Stimulated activated CD4-positive, alpha-beta T cell treated with anti-CD3 and anti-CD28 coated beads, TNF-alpha, amount 100 ng/mL, for 4 hours (primary cell): ENCODE data around the gene PARP12.
"Not testable (repeated sequence)": the region's sequence is repeated elsewhere in the genome, so short reads cannot be mapped to it uniquely, and the experiment has no call there.

Experiments used
- DNase-seq, 3 experiments: peaks; one replicate each; pipeline ENCODE4 v3.0.0-alpha.2; 2020; ENCODE audit warnings: low read depth in 3 of 3

The PARP12 gene, protein sequence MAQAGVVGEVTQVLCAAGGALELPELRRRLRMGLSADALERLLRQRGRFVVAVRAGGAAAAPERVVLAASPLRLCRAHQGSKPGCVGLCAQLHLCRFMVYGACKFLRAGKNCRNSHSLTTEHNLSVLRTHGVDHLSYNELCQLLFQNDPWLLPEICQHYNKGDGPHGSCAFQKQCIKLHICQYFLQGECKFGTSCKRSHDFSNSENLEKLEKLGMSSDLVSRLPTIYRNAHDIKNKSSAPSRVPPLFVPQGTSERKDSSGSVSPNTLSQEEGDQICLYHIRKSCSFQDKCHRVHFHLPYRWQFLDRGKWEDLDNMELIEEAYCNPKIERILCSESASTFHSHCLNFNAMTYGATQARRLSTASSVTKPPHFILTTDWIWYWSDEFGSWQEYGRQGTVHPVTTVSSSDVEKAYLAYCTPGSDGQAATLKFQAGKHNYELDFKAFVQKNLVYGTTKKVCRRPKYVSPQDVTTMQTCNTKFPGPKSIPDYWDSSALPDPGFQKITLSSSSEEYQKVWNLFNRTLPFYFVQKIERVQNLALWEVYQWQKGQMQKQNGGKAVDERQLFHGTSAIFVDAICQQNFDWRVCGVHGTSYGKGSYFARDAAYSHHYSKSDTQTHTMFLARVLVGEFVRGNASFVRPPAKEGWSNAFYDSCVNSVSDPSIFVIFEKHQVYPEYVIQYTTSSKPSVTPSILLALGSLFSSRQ

DNA sequence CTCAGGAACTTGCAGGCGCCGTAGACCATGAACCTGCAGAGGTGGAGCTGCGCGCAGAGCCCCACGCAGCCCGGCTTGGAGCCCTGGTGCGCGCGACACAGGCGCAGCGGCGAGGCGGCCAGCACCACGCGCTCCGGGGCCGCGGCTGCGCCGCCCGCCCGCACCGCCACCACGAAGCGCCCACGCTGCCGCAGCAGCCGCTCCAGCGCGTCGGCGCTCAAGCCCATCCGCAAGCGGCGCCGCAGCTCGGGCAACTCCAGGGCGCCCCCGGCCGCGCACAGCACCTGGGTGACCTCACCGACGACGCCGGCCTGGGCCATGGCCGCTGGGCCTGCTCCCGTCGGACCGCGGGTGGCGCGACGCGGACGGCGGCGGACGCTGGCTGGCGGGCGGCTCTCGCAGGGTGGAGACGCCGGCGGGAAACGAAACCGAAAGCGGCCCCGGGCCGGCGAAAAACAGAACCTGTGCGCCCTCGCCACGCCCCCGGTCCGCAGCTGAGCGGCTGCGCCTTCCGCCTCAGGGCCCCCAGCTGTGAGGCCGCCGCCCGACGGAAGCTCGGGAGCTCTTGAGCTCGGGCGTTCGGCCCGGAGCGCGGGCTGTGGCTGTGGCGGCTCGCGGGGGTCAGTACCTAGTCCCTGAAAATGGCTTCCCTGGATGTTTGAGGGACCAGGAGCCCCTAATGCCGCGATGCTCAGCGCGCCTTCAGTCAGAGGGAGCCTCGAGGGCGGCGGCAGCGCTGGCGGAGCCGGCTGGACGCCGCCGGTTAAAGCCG lies at the start of gene PARP12:
Gene PARP12, minus strand, starts transcription at position 424 of the 772 bp plus-strand sequence. Its CDS starts 104 bp downstream, at position 320.
- peak; percentile 61 to 81 (median 79) for DNase-seq

DNA sequence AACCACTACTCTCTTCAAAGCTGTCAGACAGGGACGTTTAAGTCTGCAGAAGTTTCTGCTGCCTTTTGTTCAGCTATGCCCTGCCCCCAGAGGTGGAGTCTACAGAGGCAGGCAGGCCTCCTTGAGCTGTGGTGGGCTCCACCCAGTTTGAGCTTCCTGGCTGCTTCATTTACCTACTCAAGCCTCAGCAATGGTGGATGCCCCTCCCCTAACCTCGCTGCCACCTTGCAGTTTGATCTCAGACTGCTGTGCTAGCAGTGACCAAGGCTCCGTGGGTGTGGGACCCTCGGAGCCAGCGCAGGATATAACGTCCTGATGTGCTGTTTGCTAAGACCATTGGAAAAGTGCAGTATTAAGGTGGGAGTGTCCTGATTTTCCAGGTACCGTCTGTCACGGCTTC lies 46.0 kb upstream of the PARP12 start:
- not testable (repeated sequence) for DNase-seq

DNA sequence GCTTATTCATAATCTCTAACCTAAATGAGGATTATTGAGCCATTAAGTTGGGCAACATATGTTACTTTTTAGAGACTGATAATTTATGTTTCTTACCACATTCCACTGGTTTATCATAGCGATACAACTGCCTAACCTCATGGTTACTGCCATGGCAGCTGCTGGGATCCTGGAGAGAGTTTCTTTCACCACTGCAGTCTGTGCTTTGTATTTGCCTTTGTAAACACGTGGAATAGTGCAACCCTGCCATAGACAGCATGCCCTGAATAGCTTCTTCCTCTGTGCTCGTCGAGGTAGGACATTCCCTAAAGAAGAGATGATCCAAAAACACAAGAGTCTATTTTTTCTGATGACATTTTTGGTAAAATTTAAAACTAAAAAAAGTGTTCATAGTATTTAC lies 33.7 kb upstream of the PARP12 start:
- DNase-seq, result no peak

DNA sequence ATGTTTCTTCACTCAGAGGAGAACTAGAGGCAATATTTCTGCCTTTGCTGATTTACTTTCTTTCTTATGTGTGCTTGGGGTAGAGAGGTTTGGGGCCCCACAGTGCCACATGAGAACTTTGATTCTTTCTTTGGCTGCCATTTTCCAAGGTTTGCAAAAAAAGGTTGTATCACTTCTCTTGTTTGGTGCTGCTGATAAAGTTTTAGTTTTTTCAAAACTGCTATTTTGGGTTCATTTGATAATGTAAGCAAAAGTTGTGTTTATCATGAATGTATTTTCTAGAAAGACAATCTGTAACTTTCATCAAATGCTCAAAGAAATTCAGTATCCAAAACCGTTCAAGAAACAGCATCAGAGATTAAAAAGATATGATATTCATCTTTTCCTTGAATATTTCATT lies 30.6 kb upstream of the PARP12 start:
- DNase-seq, result no peak

DNA sequence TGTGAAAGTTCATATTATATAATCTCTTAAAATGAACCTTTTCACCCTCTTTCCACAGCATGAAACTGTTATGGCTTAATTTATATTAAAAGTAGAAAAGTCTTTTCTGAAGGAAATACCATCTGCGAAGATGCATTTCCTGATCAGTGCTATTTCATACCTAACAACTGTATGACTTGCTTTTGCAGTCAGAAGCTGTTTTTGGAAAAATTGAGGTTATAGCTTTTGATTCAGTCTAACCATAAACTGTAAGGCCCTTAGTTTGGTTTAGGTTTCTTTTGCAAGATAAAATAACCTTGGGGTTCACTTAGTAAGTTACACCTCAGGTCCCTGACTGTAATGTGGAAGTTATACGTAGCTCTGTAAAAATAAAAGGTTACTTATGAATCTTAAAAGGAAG lies 22.7 kb upstream of the PARP12 start:
- no peak for DNase-seq

DNA sequence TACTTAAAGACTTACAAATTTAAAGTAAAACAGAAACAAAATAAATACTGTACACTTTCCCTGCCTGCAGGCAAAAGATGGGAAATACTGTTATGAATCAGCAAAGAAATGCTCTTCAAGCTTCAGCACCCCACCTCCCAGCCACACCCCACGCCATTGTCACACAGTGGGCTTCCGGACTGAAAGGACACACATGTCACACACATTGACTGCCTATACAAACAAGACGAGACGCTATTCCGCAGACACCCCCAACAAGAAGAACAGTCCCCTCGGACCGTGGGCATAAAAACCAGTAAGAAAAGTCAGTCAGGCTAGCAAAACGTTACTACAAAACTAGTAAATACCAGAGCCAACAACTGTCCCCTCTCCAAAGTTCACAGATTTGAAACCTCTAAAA lies 22.2 kb upstream of the PARP12 start:
- DNase-seq, result peak in 1 of 3 experiments; percentile 19

DNA sequence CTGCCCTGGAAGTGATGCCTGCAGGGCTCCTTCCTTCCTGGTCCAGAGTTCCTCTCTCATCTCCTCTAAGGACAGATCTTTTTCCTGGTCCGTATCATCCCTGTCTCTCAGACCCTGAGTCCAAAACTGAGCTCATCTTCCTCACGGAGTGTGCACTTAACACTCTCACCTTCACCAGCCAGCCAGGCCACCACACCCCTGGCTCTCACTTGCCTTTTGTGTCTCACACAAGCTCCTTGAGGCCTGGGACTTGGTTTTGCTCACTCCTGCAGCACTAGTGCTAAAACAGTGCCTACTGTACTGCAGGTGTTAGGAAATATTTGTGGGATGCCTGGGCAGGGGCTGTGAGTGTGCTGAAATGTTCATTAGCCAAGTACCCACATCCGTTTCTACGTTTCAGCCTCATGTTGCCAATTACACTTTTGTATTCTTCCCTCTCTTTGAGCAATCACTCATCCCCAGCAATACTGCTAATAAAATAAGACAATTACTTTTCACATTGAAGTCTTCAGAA lies 21.4 kb upstream of the PARP12 start:
- DNase-seq, result no peak

DNA sequence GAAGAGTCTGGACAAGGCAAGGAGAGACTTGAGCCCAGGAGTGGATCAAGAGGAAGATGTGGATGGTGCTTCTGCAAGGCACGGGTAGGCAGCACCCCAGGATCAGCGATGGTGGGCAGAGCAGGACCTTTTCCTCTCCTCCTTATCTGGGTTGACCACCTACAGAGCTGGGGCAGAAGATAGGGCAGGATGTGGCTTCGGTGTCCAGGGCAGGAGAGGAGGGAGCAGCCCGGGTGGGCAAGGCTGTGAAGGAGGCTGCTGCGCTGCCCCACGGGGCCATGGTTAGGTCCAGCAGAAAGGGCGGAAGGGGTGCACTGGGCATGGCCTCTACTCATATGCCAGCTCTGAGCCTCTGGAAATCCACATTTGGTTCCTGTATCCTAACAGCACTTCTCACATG lies 20.0 kb upstream of the PARP12 start:
- DNase-seq, result no peak

DNA sequence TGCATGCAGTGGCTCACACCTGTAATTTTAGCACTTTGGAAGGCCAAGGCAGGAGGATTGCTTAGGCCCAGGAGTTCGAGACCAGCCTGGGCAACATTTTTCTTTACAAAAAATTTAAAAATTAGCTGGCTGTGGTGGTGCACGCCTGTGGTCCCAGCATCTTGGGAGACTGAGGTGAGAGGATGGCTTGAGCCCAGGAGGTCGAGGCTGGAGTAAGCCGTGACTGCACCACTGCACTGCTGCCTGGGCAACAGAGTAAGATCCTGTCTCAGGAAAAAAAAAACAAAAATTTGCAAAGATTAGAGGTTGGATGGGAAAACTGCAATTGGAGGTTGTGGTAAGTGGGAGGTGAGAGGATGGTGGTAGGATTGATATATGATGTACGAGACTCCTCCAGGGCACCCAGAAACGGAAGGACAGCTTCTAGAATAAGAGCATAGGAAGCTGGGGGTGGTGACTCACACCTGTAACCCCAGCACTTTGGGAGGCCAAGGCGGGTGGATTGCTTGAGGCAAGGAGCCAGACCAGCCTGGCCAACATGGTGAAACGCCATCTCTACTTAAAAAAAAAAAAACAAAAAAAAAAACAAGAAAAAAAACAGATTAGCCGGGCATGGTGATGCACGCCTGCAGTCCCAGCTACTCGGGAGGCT lies 19.1 kb upstream of the PARP12 start:
- DNase-seq, result no peak

DNA sequence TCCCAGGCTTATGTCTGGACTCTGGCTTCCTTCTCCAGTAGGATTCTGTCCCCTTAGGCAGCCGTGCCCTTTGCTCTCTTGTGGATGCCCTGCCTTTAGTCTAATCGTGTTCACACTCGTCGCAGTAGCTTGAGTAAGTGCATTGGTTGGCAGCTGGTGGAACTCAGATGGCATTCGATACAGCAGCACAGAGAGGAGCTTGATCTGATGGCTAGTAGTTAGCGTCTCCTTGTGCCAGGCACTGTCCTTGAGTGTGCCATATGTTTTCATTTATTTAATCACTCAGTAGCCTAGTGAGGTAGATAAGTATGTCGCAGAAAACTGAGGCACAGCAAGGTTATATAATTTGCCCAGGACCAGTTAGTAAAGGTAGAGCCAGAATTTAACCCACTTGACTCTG lies 18.2 kb upstream of the PARP12 start:
- DNase-seq, result no peak

DNA sequence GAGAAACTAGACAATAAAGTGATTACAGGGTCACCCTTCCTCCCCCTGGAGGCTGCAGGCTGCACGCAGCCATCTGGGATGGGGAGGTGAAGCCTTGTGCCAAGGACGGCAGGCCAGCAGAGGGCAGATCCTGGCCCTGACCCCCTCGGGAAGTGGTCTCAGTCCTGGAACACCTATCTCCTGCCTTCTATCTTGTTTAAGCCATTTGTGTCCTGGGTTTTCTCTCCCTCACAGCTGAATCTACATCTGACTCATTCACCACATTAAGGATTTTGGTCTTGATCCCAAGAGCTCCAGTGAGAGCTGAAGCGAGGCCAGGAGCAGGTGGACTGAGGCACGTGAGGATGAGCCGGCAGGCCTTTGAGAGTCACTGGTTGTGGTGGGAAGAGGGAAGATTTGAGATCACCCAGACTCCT lies 16.4 kb upstream of the PARP12 start:
- no peak for DNase-seq

DNA sequence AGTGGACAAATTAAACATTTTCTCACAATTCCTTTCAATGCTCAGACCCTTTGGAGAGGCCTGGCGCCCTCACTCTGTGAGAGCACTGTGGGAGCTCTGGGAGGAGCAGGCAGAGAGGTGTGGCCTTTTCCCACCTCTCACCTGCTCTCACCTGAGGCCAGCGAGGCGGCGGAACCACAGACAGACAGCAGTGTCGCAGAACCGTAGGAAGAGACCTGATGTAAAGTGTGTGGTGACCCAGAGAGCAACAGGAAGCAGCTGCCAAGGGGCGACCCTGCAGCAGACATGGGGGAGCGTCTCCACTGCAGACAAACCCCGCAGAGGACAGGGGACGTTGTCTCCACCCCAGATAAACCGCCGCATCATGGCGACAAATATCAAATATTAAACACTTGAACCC lies 15.6 kb upstream of the PARP12 start:
- DNase-seq, result no peak

DNA sequence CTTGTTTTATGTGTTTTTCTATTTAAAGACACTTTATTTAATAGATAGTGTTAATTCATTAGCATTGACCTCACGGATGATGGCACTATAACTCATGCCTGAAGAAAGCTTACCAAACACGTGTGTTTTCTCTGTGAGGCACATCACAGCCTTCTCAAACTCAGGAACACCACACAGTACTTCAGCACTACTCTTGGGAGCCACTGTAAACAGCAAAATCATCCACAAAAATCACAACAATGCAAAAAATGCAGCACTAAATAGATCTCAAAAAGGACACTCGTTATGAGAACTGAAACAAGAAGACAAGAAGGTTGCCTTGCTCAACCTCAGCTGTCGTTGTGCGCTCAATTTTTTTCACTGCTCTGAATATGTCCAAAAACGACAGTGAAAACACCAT lies 12.0 kb upstream of the PARP12 start:
- no peak for DNase-seq

DNA sequence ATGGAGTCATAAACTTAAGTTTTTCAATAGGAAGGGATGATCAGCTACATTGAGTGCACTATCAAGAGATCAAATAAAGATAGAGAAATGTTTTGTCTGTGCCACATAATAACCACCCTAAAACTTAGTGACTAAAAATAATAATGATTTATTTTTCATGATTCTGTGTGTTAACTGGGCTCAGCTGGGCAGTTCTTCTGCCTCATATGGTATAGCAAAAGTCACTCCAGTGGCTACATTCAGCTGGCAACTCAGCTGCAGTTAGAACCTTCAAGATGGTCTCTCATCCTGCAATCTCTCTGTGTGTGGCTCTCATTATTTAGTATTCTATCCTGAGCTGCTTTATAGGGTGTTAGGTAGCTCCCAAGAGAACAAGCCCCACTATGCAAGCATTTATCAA lies 7.8 kb upstream of the PARP12 start:
- no peak for DNase-seq

DNA sequence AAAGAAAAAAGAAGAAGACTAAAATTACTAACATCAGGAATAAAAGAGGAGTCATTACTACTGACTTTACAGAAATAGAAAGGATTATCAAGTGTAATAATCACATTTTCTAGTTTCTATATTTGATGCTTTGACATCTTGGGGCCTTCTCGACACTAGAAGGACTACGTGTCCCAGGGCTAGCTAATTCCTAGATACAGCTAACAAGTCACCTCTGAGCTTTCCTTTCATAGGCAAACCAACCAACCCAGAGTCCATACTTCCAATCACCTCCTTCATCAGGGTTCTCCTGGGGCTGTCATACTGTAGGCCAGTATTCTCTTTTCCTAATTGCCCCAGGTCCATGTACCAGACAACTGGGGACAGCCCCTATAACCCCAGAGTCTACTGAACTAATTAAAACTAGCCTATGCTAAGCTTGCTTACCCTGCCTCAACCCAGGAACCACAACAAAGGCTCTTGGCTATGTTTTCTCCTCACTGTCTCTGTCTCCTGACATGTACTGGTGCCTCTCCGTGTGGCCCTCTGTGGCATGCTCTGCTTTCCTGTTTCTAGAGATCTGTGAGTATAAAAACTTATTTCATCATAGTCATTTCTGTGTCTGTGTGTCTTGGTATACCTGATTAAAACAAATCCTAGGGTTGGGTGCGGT lies 6.7 kb upstream of the PARP12 start:
- no peak for DNase-seq

DNA sequence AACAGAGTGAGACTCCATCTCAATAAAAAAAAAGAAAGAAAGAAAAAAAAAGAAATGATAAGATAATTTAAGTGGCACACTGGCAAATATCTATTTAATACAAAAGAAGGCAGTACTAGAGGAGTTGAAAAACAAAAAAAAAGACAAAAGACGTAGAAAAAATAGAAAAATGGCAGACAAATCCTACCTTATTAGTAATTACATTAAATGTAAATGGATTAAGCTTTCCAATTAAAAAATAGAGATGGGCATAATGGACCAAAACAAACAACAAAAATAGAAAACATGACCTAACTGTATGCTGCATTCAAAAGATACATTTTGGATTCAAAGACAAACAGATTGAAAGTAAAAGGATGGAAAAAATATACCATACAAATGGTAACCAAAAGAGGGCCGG lies 5.3 kb upstream of the PARP12 start:
- DNase-seq, result no peak

DNA sequence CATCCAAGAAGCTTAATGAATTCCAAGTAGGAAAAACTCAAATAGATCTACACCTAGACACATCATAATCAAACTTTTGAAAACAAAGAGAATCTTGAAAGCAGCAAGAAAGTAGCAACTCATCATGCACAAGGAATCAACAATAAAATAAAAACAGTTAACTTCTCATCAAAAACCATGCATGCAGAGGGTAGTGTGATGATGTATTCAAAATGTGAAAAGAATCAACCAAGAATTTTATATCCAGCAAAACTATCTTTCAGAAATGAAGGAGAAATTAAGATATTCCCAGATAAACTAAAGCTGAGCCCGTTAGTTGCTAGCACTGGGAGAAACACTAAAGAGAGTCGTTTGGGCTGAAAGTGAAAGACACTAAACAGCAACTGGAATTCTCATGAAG lies 4.3 kb upstream of the PARP12 start:
- no peak for DNase-seq

DNA sequence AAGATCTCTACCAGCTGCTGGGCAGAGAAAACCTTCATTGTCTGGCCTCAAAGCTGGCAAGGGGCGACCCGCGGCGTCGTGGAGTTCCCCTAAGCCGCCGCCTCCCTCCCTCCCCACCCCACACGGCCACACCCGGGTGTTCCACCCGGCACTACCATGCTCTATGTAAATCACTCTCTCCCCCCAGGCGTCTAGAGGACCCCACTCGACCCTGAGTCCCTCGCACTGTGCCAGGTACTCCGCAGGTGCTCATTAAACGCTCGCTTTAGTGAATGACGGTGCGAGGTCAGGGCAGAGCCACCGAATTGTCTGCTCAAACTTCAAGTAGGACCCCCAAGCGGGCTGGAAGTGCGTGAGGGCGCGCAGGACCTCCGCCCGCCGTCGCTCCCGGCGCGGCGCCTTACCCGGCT lies 628 bp downstream of the PARP12 start:
- DNase-seq, result peak; percentile 31 to 35 (median 32)

DNA sequence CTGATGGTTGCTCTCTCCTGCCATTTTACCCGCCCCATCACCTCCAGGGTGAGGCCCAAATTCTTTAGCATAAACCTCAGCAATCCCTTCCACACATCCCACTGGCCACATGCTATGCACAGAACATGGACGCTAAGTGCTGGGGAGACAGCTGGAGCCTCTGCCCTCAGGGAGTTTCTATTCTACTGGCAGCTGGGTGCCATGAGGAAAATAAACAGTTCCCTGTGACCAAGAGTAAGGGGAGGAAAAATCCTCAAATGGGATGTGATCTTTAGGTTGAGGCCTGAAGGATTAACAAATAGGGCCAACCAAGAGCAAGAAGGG lies 1.2 kb downstream of the PARP12 start:
- no peak for DNase-seq

DNA sequence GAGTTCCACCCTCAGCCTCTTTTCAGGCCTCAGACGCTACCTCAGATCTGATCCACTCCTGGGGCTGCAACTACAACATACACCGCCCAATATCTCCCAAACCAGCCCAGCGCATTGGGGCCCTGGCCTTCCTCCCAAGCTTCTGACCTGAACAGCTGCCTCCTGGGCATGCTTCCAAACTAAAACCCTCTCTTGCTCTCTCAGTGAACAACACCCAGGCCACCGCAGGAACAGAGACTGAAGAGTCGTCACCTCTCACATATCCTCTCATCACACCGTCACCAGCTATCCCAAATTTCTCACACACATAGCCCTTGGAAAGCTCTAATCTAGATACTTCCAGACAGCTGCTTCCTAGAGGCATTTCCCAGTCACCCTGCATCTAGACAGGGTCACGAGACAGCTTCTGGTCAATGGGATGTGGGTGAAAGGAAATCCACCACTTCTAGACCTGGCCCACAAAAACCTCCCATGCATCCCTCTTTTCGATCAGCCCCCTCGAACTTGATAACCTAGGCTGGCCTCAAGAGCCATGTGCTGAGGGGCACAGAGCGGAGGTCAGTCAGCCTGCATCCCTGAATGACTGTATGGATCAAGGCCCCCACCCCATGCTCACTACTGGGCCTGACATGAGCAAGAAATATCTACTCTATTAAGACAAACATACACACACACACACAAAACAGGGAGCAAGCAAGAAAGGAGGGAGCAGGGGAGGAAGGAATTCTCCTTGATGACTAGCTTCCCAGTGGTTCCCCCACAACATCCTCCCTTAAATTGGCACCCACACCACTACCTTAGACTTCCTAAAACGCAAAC lies 1.8 kb downstream of the PARP12 start:
- no peak for DNase-seq

DNA sequence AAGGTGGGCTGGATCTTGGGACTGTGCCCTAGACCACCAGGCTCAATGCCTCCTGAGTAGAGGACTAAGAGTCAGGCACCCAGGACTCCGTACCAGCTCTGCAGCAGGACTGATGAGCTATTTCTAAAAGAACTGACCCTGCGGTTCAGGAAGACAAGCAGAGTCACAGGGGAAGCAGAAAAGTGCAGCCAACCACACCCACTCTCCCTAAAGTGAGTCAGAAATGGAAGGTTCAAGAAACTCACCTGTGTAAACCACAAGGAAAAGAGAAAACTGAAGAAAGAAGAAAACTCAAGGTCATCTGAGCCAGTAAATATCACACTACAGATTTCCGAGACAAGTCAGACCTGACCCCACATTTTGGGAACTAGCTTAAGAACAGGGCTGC lies 2.5 kb downstream of the PARP12 start:
- no peak for DNase-seq
